ENCODE results near the gene ATXN8OS.
A peak's percentile ranks its signal among the peaks of the same experiment; 100 is the strongest.

The ATXN8OS gene

DNA sequence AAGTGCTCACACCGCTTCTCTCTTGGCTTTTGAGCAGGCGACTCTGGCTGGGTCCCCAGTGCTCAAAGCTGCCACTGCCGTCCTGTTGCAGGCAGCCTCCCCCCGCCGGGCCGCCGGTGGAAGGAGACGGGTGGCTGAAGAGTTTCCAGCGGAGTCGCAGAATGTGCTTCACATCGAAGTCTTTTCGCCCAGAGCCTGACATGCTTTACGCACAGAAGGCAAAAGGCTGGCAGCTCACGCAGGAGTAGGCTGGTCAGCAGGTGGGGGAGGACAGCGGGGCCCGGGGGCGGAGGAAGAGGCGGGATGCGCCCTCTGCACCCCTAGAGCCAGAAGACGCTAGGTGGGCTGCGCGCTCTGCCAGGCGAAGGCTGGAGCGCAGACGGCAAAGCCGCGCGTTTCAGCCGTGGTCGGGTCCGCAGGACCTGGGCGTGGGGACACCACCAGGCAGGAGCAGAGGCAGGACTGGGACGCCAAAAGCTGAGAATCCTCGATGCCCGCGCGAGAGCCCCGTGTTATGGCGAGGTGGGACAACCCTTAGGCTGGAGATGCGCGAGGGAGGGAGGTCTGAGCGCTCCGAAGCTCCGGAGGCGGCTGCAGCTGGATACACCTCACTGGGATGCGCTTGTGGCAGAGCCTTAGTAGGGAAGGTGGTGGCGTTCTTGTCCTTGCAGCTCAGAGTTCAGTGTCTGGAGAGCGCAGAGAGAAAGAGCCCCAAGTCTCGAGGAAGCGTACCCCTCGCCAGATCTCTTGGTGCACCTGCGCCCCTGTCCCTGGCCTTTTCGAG, at the start of gene ATXN8OS:
Gene ATXN8OS, plus strand, starts transcription at position 329 of the 784 bp plus-strand sequence.
- DNase-seq (ENCODE audit: insufficient read length, low spot score) (no peak), FAIRE-seq (no peak)
- TF ChIP-seq, protein P1, sequence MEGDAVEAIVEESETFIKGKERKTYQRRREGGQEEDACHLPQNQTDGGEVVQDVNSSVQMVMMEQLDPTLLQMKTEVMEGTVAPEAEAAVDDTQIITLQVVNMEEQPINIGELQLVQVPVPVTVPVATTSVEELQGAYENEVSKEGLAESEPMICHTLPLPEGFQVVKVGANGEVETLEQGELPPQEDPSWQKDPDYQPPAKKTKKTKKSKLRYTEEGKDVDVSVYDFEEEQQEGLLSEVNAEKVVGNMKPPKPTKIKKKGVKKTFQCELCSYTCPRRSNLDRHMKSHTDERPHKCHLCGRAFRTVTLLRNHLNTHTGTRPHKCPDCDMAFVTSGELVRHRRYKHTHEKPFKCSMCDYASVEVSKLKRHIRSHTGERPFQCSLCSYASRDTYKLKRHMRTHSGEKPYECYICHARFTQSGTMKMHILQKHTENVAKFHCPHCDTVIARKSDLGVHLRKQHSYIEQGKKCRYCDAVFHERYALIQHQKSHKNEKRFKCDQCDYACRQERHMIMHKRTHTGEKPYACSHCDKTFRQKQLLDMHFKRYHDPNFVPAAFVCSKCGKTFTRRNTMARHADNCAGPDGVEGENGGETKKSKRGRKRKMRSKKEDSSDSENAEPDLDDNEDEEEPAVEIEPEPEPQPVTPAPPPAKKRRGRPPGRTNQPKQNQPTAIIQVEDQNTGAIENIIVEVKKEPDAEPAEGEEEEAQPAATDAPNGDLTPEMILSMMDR (IDR thresholded peaks at IDR 0.05; ENCODE audit: insufficient read depth, missing control alignments): no peak

DNA sequence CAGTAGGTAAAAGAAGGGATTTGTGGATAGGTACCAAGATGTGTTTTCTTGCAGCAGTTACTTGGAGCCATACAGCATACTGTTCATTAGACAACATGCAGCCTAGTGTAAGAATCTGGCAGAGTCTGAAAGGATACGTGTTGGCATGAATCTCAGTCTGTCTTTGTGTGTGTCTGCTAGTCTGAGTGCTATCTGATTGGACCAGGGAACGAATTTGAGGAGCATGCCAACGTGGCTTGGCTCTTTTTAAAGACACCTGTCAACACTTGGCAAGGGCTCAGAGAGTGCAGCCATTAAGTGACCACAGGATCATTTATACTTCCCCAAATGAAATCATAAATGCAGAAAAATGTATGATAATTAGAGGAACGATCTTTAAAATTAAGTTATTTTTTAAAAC, 27.6 kb upstream of the ATXN8OS start:
- TF ChIP-seq, protein P1 (IDR thresholded peaks at IDR 0.05; ENCODE audit: insufficient read depth, missing control alignments): no peak
- FAIRE-seq: no peak
- DNase-seq (ENCODE audit: insufficient read length, low spot score): no peak

GRCh38 chr13:70087247-70087646, 20.4 kb upstream of the ATXN8OS start:
- TF ChIP-seq, protein P1 (IDR thresholded peaks at IDR 0.05; ENCODE audit: insufficient read depth, missing control alignments): no peak
- FAIRE-seq (no peak), DNase-seq (ENCODE audit: insufficient read length, low spot score) (no peak)

DNA sequence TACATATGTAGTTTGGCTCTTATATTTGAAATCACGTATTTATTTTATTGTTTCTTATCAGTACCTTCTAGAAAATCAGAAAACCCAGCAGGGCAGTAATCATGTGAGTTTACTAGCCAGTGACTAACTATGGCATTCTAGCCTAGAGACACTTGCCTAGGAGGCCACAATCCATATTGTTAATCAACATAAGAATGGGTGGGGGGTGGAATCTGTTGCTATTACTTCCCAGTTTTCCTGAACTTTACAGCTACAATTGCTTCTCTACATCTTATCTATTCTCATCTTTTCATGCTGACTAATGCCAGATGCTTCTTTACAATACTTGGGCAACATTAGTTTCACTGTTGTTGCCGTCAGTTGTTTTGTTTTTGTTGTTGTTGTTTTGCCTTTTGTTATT, 18.7 kb upstream of the ATXN8OS start:
- TF ChIP-seq, protein P1 (IDR thresholded peaks at IDR 0.05; ENCODE audit: insufficient read depth, missing control alignments): no peak
- DNase-seq (ENCODE audit: insufficient read length, low spot score): no peak
- FAIRE-seq: no peak

DNA sequence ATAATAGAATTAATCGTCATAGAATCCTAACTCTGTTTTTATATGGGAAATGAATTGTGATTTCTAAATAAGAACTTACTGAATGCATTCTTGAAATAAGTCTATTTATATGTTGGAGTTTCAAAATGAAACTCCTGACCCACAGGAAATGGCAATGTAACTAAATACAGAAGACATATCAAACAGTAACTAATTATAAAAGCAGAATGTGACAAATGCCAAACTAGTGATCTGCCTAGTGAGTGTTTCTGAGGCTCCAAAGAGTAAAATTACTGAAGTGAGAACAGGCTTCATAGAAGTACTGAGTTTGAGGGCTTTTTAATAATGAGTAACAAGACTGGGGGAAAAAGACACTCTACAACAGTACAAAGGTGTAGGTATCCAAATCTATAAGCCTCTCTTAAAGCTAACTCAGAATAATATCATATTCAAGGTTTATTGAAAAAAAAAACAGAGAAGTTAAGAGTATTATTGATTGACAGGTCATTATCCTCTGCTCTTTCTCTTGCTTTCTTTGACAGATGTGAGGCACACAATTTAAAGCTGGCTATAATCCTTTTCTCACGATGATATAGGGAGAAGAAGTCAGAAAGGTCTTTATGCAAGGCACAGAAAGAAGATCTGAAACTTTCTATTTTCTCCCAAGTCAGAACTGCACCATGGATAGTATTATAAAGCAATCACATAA, 17.4 kb upstream of the ATXN8OS start:
- DNase-seq (ENCODE audit: insufficient read length, low spot score): no peak
- TF ChIP-seq, protein P1 (IDR thresholded peaks at IDR 0.05; ENCODE audit: insufficient read depth, missing control alignments): no peak
- no peak for FAIRE-seq

DNA sequence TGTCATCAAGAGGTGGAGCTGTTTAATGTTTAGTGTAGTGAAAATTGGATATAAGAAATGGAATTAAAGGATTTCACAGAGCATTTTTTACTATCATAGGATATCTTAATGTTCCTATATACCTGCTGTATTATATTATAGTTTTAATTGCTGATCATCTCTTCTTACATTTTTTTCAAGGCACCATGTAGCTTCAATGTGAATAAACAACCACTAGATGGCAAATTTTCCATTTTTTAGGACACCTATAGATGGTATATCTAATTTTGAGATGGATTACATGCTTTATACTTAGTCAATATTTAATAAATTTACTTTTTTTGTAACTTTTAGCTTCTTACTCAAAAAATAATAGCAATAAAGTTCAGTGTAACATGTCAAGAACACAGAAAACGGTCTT, 9.0 kb upstream of the ATXN8OS start:
- FAIRE-seq (no peak), DNase-seq (ENCODE audit: insufficient read length, low spot score) (no peak)
- TF ChIP-seq, protein P1 (IDR thresholded peaks at IDR 0.05; ENCODE audit: insufficient read depth, missing control alignments): peak; percentile 37

GRCh38 chr13:70104481-70104880, 3.1 kb upstream of the ATXN8OS start:
- DNase-seq (ENCODE audit: insufficient read length, low spot score) (no peak), FAIRE-seq (no peak)
- TF ChIP-seq, protein P1 (IDR thresholded peaks at IDR 0.05; ENCODE audit: insufficient read depth, missing control alignments): no peak
